Ectodermal cell (in vitro differentiated cells): ENCODE results near the gene FGD6. TPM values are rescaled to one million over a fixed set of nuclear protein-coding genes. Genes with fewer than 3 reads are reported as not detected.

Experiments used
- H3K27ac ChIP-seq: 2 replicates; pipeline ENCODE4 v1.7.0; 2013; ENCODE audit warnings: mild to moderate bottlenecking, low read depth, low read length; ENCODE audit not compliant: insufficient read depth, poor library complexity, severe bottlenecking
- H3K27me3 ChIP-seq: 2 replicates; pipeline ENCODE4 v1.7.0; 2013; ENCODE audit warnings: mild to moderate bottlenecking, low read length; ENCODE audit not compliant: insufficient read depth, control insufficient read depth, poor library complexity, severe bottlenecking
- H3K36me3 ChIP-seq: one replicate; pipeline ENCODE4 v1.7.0; 2013; ENCODE audit warnings: low read length; ENCODE audit not compliant: control insufficient read depth, insufficient read depth
- H3K4me1 ChIP-seq: one replicate; pipeline ENCODE4 v1.7.0; 2013; ENCODE audit warnings: low read length; ENCODE audit not compliant: control insufficient read depth, insufficient read depth
- H3K4me3 ChIP-seq: 2 replicates; pipeline ENCODE4 v1.7.0; 2013; ENCODE audit warnings: low read depth, low read length, control low read depth; ENCODE audit not compliant: insufficient read depth
- H3K9me3 ChIP-seq: 2 replicates; pipeline ENCODE4 v1.7.0; 2013; ENCODE audit warnings: mild to moderate bottlenecking, low read length, moderate library complexity; ENCODE audit not compliant: control insufficient read depth
- WGBS, 2 experiments: methylation state at CpG; one replicate each; pipeline ENCODE4 v1.1.7; 2013; ENCODE audit warnings: missing lambda C conversion rate in 2 of 2; 5-methylcytosine and 5-hydroxymethylcytosine counted together
- polyA plus RNA-seq, 4 experiments: library from polyadenylated mRNA; stranded (reverse); fragments of 50-300 nt; gene quantifications; one replicate each; pipeline ENCODE4 v1.2.3, GENCODE V29; 2013

FGD6 gene
- polyA plus RNA-seq (2013, experiment 1 of 4), result 16.3 TPM
- 17.8 TPM for polyA plus RNA-seq (2013, experiment 2 of 4)
- 11.8 TPM for polyA plus RNA-seq (2013, experiment 3 of 4)
- polyA plus RNA-seq (2013, experiment 4 of 4), result 14.2 TPM

GRCh38 chr12:95217377-95218149 is at the start of gene FGD6, which contains the start of gene VEZT:
TSS of gene FGD6 (minus strand) at chr12:95217467. CDS start at chr12:95217240, 227 bp downstream.
TSS of gene VEZT (plus strand) at chr12:95217807. CDS start at chr12:95217851, 44 bp downstream.
- WGBS, 2 experiments, result 0 to 1% methylated on average over 75 of the region's 75 CpGs
- no peaks in the 10 kb centered on the region for H3K9me3 ChIP-seq
- H3K27me3 ChIP-seq, result no peaks in the 10 kb centered on the region
- no peaks in the 10 kb centered on the region for H3K36me3 ChIP-seq
- H3K27ac ChIP-seq, result peak within 1 kb of the TSS; percentile 99
- peak within 1 kb of the TSS; percentile 63 for H3K4me3 ChIP-seq
- H3K4me1 ChIP-seq, result no peaks in the 10 kb centered on the region

GRCh38 chr12:95266254-95266653 is 49.0 kb upstream of the FGD6 start:
- Histone ChIP-seq H3K36me3 (peaks cover 33% of the 10 kb centered on the region), H3K4me1 (no peaks in the 10 kb centered on the region), H3K27me3 (no peaks in the 10 kb centered on the region), H3K4me3 (no peak overlapping the region), H3K27ac (no peak overlapping the region), H3K9me3 (no peaks in the 10 kb centered on the region)
- WGBS, 2 experiments, result 95 to 99% methylated on average over 5 to 6 of the region's 6 CpGs

GRCh38 chr12:95265765-95266164 is 48.5 kb upstream of the FGD6 start:
- no peaks in the 10 kb centered on the region for H3K9me3 ChIP-seq
- H3K4me1 ChIP-seq, result no peaks in the 10 kb centered on the region
- no peaks in the 10 kb centered on the region for H3K27me3 ChIP-seq
- WGBS, 2 experiments, result 95 to 96% methylated on average over 2 of the region's 2 CpGs
- H3K27ac ChIP-seq, result no peak overlapping the region
- H3K36me3 ChIP-seq, result peaks cover 33% of the 10 kb centered on the region
- no peak overlapping the region for H3K4me3 ChIP-seq

GRCh38 chr12:95262808-95263207 is 45.5 kb upstream of the FGD6 start:
- no peak overlapping the region for H3K27ac ChIP-seq
- peaks cover 25% of the 10 kb centered on the region for H3K36me3 ChIP-seq
- 97 to 100% methylated on average over 3 of the region's 3 CpGs for WGBS, 2 experiments

GRCh38 chr12:95261109-95261508 is 43.8 kb upstream of the FGD6 start:
- H3K4me3 ChIP-seq, result no peak overlapping the region
- no peaks in the 10 kb centered on the region for H3K27me3 ChIP-seq
- WGBS, 2 experiments, result 92 to 97% methylated on average over 3 to 4 of the region's 4 CpGs
- no peaks in the 10 kb centered on the region for H3K9me3 ChIP-seq
- no peak overlapping the region for H3K27ac ChIP-seq
- H3K4me1 ChIP-seq, result peaks cover 10% of the 10 kb centered on the region
- H3K36me3 ChIP-seq, result peaks cover 22% of the 10 kb centered on the region

More at GRCh38 chr12:95262808-95263207, 45.5 kb upstream of the FGD6 start:
- H3K4me3 ChIP-seq, result no peak overlapping the region
- H3K9me3 ChIP-seq, result no peaks in the 10 kb centered on the region
- peaks cover 1% of the 10 kb centered on the region for H3K4me1 ChIP-seq
- H3K27me3 ChIP-seq, result no peaks in the 10 kb centered on the region

- H3K9me3 ChIP-seq, result no peaks in the 10 kb centered on the region
- H3K36me3 ChIP-seq, result peaks cover 35% of the 10 kb centered on the region
- no peak overlapping the region for H3K27ac ChIP-seq
- H3K27me3 ChIP-seq, result no peaks in the 10 kb centered on the region
- H3K4me1 ChIP-seq, result peaks cover 10% of the 10 kb centered on the region
- no peak overlapping the region for H3K4me3 ChIP-seq
- WGBS, 2 experiments, result 95 to 100% methylated on average over 1 of the region's 1 CpG
These were observed 42.1 kb upstream of the FGD6 start for GRCh38 chr12:95259368-95259767.

- WGBS, 2 experiments, result 97 to 98% methylated on average over 1 to 2 of the region's 2 CpGs
- Histone ChIP-seq H3K4me3 (no peak overlapping the region), H3K27me3 (no peaks in the 10 kb centered on the region), H3K4me1 (peaks cover 10% of the 10 kb centered on the region), H3K36me3 (peaks cover 35% of the 10 kb centered on the region), H3K27ac (no peak overlapping the region), H3K9me3 (no peaks in the 10 kb centered on the region)
These were observed 41.5 kb upstream of the FGD6 start for GRCh38 chr12:95258803-95259202.

GRCh38 chr12:95258151-95258550 is 40.9 kb upstream of the FGD6 start:
- Histone ChIP-seq H3K4me1 (peaks cover 10% of the 10 kb centered on the region), H3K4me3 (no peak overlapping the region), H3K9me3 (no peaks in the 10 kb centered on the region), H3K36me3 (peaks cover 29% of the 10 kb centered on the region), H3K27me3 (no peaks in the 10 kb centered on the region), H3K27ac (no peak overlapping the region)
- WGBS, 2 experiments, result 97 to 100% methylated on average over 2 of the region's 2 CpGs

- Histone ChIP-seq H3K9me3 (no peaks in the 10 kb centered on the region), H3K27me3 (no peaks in the 10 kb centered on the region), H3K4me1 (peaks cover 10% of the 10 kb centered on the region), H3K36me3 (peaks cover 29% of the 10 kb centered on the region), H3K4me3 (no peak overlapping the region), H3K27ac (peak overlapping the region; percentile 38)
- WGBS, 2 experiments, result 42 to 47% methylated on average over 2 to 3 of the region's 3 CpGs
These were observed 40.3 kb upstream of the FGD6 start for GRCh38 chr12:95257541-95257940.

GRCh38 chr12:95253386-95253785 is 36.1 kb upstream of the FGD6 start:
- Histone ChIP-seq H3K4me1 (peaks cover 10% of the 10 kb centered on the region), H3K27me3 (no peaks in the 10 kb centered on the region), H3K9me3 (no peaks in the 10 kb centered on the region), H3K4me3 (no peak overlapping the region), H3K36me3 (peaks cover 29% of the 10 kb centered on the region), H3K27ac (no peak overlapping the region)
